Ovary (tissue), 9 donors: ENCODE results near the gene WBP2. TPM values are rescaled to one million over a fixed set of nuclear protein-coding genes. Genes with fewer than 3 reads are reported as not detected.
A peak's percentile ranks its signal among the peaks of the same experiment; 100 is the strongest.

Experiments
- DNase-seq, 5 donors: peaks; one replicate each; pipeline ENCODE4 v3.0.0-alpha.2; 2019 to 2020
- H3K27ac ChIP-seq, 2 donors: fragments of 200-600 bp; one replicate each; pipeline versions ENCODE4 v1.5.1 to v1.8.0; 2019 to 2022
- H3K27me3 ChIP-seq: fragments of 200-600 bp; one replicate; pipeline ENCODE4 v1.8.0; 2022
- H3K36me3 ChIP-seq: fragments of 200-600 bp; sonication (generic); one replicate; pipeline ENCODE4 v1.5.1; 2019
- H3K4me1 ChIP-seq: one replicate; pipeline ENCODE4 v1.8.1; 2013; ENCODE audit warnings: mild to moderate bottlenecking, moderate library complexity; ENCODE audit not compliant: insufficient read depth
- H3K4me3 ChIP-seq: fragments of 200-600 bp; sonication (generic); one replicate; pipeline ENCODE4 v1.5.1; 2017
- H3K9me3 ChIP-seq, 2 donors: fragments of 200-600 bp in 1 of 2; sonication (generic) in 1 of 2; one replicate each; pipeline versions ENCODE4 v1.5.1 to v1.8.1; 2013 to 2019; ENCODE audit warnings: mild to moderate bottlenecking in 1 of 2, moderate library complexity in 1 of 2
- CTCF ChIP-seq, 3 donors: fragments of 450-650 bp in 2 of 3; fragments of 200-600 bp in 1 of 3; IDR thresholded peaks; one replicate each; pipeline versions ENCODE4 v1.5.1 to v1.8.0; 2016 to 2022; ENCODE audit warnings: antibody characterized with exemption in 3 of 3, mild to moderate bottlenecking in 1 of 3
- EP300 ChIP-seq: sonication (generic); formaldehyde crosslinking; IDR thresholded peaks from one replicate; pipeline ENCODE4 v1.6.1; 2017; ENCODE audit warnings: antibody characterized with exemption
- POLR2A ChIP-seq: fragments of 450-650 bp; IDR thresholded peaks from one replicate; pipeline ENCODE4 v1.6.1; 2017; ENCODE audit warnings: antibody characterized with exemption, mild to moderate bottlenecking, moderate library complexity
- WGBS, 3 donors: extraction: QIAGEN DNeasy Blood & Tissue Kit in 1 of 3; methylation state at CpG; one replicate each; pipeline versions ENCODE4 v1.1.5 to v1.1.7; 2013 to 2017; 5-methylcytosine and 5-hydroxymethylcytosine counted together
- intact Hi-C, 4 donors: fragments of 100-400 bp; cut with DNase I; formaldehyde crosslinking; loops; one replicate each; pipeline versions ENCODE4 v1.11.0 to v1.15.1; 2022 to 2023
- polyA plus RNA-seq, 2 donors: library from polyadenylated mRNA; stranded (reverse); fragments of 200-250 nt in 1 of 2; fragments of 350-450 nt in 1 of 2; fragmentation: Illumina TruSeq in 1 of 2; extraction: RNeasy Lipid Tissue Mini Kit (QIAGEN cat#74804) in 1 of 2; gene quantifications; one replicate each; pipeline ENCODE4 v1.2.3, GENCODE V29; 2013 to 2014
- total RNA-seq, 7 donors: library from RNA; depleted of rRNA in 2 of 7; stranded (reverse); fragments of >200 nt in 2 of 7; fragmentation: NEBNext Ultra II Directional in 3 of 7; extraction: Animal tissue kit (Norgen Biotek cat#: 25700) in 3 of 7; gene quantifications; one replicate each; pipeline versions ENCODE4 v1.1.0 to v1.2.4, GENCODE V29; 2016 to 2023
- donor health status: DM: no; HTN: no; CAD: no; lungs with moderate emphysema.
- donor health status: DM: no; HTN: no; CAD: no.
- donor health status: Bipolar disorder and iron deficiency.
- donor health status: DM: yes; HTN: yes; CAD: no.
- donor health status: DM: no; HTN: no; CAD: no.
- donor health status: DM: yes; HTN: yes; CAD: no.

Gene WBP2
- total and polyA plus RNA-seq, 9 donors: 48.5 to 184 (median 116) TPM

- Histone ChIP-seq H3K27ac (no peak overlapping the region), H3K9me3 (no peaks in the 10 kb centered on the region), H3K4me1 (peaks cover 9% of the 10 kb centered on the region), H3K4me3 (no peak overlapping the region), H3K36me3 (no peaks in the 10 kb centered on the region), H3K27me3 (no peaks in the 10 kb centered on the region)
- no peak for DNase-seq
- TF ChIP-seq EP300 (no peak), POLR2A (no peak), CTCF (IDR thresholded peaks at IDR 0.05) (no peak)
- intact Hi-C loops: no loop called here
- 87 to 94% (median 90%) methylated on average over 12 of the region's 12 CpGs for whole genome bisulfite sequencing, 3 donors
Observed at GRCh38 chr17:75850928-75851692, 4.0 kb downstream of the WBP2 start.

- Histone ChIP-seq H3K4me1 (peaks cover 9% of the 10 kb centered on the region), H3K4me3 (no peak overlapping the region), H3K27ac (no peak overlapping the region), H3K27me3 (no peaks in the 10 kb centered on the region), H3K36me3 (no peaks in the 10 kb centered on the region), H3K9me3 (no peaks in the 10 kb centered on the region)
- 73 to 81% (median 80%) methylated on average over 9 of the region's 9 CpGs for WGBS, 3 donors
- intact Hi-C loops: no loop called here
- DNase-seq: no peak
- no peak for TF ChIP-seq EP300
- no peak for TF ChIP-seq CTCF (IDR thresholded peaks at IDR 0.05)
- no peak for TF ChIP-seq POLR2A
Observed at GRCh38 chr17:75849724-75850123, 5.4 kb downstream of the WBP2 start.

GRCh38 chr17:75849279-75849646 lies 5.9 kb downstream of the WBP2 start:
- WGBS, 3 donors: 47 to 69% (median 61%) methylated on average over 11 of the region's 11 CpGs
- intact Hi-C loops: no loop called here
- Histone ChIP-seq H3K9me3 (no peaks in the 10 kb centered on the region), H3K4me3 (no peak overlapping the region), H3K27ac (no peak overlapping the region), H3K36me3 (no peaks in the 10 kb centered on the region), H3K27me3 (no peaks in the 10 kb centered on the region), H3K4me1 (peaks cover 9% of the 10 kb centered on the region)
- TF ChIP-seq CTCF (IDR thresholded peaks at IDR 0.05) (no peak), POLR2A (no peak), EP300 (no peak)
- no peak for DNase-seq

- no peak overlapping the region for H3K4me3 ChIP-seq
- no peaks in the 10 kb centered on the region for H3K36me3 ChIP-seq
- peak; percentile 71 to 84 (median 78) for DNase-seq
- WGBS, 3 donors: 24 to 29% (median 28%) methylated on average over 16 of the region's 16 CpGs
- H3K27me3 ChIP-seq: no peaks in the 10 kb centered on the region
- TF ChIP-seq EP300 (no peak), CTCF (IDR thresholded peaks at IDR 0.05) (peak; percentile 21 to 54 (median 52))
- peak overlapping the region in 1 of 2 donors; percentile 15 for H3K27ac ChIP-seq
- intact Hi-C loops: no loop called here
- peaks cover 9% of the 10 kb centered on the region for H3K4me1 ChIP-seq
- no peaks in the 10 kb centered on the region for H3K9me3 ChIP-seq
Observed at GRCh38 chr17:75848523-75849278, 6.4 kb downstream of the WBP2 start.
